T1000 (cell line): Measurements from ENCODE around the gene WWTR1.

Experiments
- DNase-seq: peaks from one replicate; lab custom pipeline; 2025; ENCODE audit warnings: mixed read lengths; lab: John Stamatoyannopoulos, UW

WWTR1 gene

GRCh38 chr3:149567381-149567780 is 90.4 kb downstream of the WWTR1 start:
- no peak for DNase-seq

GRCh38 chr3:149566292-149566975 is 91.4 kb downstream of the WWTR1 start:
- DNase-seq = no peak

- no peak for DNase-seq
Observed at GRCh38 chr3:149564079-149564478, 93.7 kb downstream of the WWTR1 start.

GRCh38 chr3:149563114-149563513 is 94.7 kb downstream of the WWTR1 start:
- no peak for DNase-seq

- DNase-seq = no peak
Observed at GRCh38 chr3:149560617-149561016, 97.2 kb downstream of the WWTR1 start.

GRCh38 chr3:149560001-149560400 is 97.8 kb downstream of the WWTR1 start:
- DNase-seq = no peak

- no peak for DNase-seq
Observed at GRCh38 chr3:149559525-149559924, 98.3 kb downstream of the WWTR1 start.

GRCh38 chr3:149555927-149556326 is 101.9 kb downstream of the WWTR1 start:
- no peak for DNase-seq

GRCh38 chr3:149554826-149555225 is 103.0 kb downstream of the WWTR1 start:
- DNase-seq = no peak

GRCh38 chr3:149553781-149554451 is 103.9 kb downstream of the WWTR1 start:
- DNase-seq = no peak

GRCh38 chr3:149552700-149553099 is 105.1 kb downstream of the WWTR1 start:
- no peak for DNase-seq

GRCh38 chr3:149551500-149551899 is 106.3 kb downstream of the WWTR1 start:
- DNase-seq = no peak

- DNase-seq = no peak
Observed at GRCh38 chr3:149548669-149549065, 109.2 kb downstream of the WWTR1 start.

- DNase-seq = peak; percentile 57
Observed at GRCh38 chr3:149547954-149548668, 109.7 kb downstream of the WWTR1 start.

- DNase-seq = no peak
Observed at GRCh38 chr3:149547413-149547812, 110.4 kb downstream of the WWTR1 start.

GRCh38 chr3:149545049-149545448 is 112.8 kb downstream of the WWTR1 start:
- no peak for DNase-seq

- no peak for DNase-seq
Observed at GRCh38 chr3:149542375-149543312, 115.2 kb downstream of the WWTR1 start.

- no peak for DNase-seq
Observed at GRCh38 chr3:149541091-149541491, 116.7 kb downstream of the WWTR1 start.

- no peak for DNase-seq
Observed at GRCh38 chr3:149538371-149538770, 119.5 kb downstream of the WWTR1 start.

- DNase-seq = no peak
Observed at GRCh38 chr3:149536429-149536828, 121.4 kb downstream of the WWTR1 start.

GRCh38 chr3:149535333-149535685 is 122.5 kb downstream of the WWTR1 start:
- DNase-seq = no peak
